GM11168 (cell line): ENCODE data around the gene LMO7.
"Not testable (repeated sequence)": the region's sequence is repeated elsewhere in the genome, so short reads cannot be mapped to it uniquely, and the experiment has no call there.

Source experiments
- in situ Hi-C: fragments of 300-500 bp; cut with MboI; formaldehyde crosslinking; loops from one replicate; pipeline ENCODE4 v1.12.0; 2022; ENCODE audit warnings: low sequenced_read_pairs; ENCODE audit not compliant: unreplicated experiment

The LMO7 gene

DNA sequence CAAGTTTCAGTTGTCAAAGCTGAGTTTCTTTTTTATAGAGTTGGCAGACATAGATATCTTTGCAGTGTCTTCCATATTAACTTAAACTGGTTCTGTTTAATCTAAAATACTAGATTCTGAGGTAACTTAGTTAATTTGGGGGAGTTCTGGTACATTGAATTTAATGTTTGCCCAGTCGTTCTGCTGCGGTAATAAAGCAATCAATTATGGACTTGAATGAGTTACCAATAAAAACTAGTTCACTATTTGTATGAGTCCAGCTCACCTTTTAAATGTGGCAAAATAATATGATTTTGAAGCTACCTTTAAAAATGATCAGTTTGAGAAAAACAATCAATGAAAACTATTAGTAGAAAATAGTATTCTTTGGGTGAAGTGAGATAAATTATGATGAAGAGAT lies 90.2 kb downstream of the LMO7 start:
- in situ Hi-C loops: no loop called here

DNA sequence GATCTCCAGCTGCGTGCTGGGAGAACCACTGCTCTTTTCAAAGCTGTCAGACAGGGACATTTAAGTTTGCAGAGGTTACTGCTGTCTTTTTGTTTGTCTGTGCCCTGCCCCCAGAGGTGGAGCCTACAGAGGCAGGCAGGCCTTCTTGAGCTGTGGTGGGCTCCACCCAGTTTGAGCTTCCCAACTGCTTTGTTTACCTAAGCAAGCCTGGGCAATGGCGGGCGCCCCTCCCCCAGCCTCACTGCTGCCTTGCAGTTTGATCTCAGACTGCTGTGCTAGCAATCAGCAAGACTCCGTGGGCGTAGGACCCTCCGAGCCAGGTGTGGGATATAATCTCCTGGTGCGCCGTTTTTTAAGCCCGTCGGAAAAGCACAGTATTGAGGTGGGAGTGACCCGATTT lies 97.0 kb downstream of the LMO7 start:
- in situ Hi-C loops: not testable (repeated sequence)

DNA sequence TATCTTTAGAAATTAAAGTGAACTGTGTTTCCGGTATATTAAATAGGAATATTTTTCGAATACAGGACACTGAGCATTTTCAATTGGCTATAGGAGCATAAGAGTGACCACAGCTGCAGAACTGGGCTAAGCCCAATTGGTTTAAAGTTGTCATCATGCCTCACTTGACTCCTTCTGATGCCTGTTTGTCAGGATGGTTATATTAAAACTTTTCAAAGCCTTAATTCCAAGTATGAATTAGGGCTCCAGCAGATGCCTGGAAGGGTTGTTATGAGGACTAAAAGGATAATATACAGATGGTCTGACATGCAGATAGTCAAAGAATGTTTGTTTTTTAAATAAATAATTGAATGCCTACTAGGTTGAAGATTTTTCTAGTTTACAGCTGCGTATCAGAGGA lies 100.0 kb downstream of the LMO7 start:
- in situ Hi-C loops: no loop called here

DNA sequence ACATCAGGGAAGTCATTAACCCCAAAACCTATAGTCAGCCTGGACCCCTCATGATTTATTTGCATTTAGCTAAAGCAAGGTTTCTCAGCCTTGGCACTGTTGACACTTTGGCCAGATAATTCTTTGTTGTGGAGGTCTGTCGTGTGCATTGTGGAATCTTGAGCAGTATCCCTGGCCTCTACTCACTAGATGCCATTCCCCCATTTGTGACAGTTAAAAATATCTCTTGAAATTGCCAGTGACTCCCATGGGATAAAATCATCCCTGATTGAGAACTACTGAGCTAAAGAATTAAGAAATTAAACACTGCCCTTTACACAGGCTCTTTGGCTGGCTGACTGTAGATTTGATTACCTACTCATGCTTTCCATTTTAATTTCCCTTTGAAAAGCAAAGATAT lies 102.7 kb downstream of the LMO7 start:
- in situ Hi-C loops: no loop called here

DNA sequence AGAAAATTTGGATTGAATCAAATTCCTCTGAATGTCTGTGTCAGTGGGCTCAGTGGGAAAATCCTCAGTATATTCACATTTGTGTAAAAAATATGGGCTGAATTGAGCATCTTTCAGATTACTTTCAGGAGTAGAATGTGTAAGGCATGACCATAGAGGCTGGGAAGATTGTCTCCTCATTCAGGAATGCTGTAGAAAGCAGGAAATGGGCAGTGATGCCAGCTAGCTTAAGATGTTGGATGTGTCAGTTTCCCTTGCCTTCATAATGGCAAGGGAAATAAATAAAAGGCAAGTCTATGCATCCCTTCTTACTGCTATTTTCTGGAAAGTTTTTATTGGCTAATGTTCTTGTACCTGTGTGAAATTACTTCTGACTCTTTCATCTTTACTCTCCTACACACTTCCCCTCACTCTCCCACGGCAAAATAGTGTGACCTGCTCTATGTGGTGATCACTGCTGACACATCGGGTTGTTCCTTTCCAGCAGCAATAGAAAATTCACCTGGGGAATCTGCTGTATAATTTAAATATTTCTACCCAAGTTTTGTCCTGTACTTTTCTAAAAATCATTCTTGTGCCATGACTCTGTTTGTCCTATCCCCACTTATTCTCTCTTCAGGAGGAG lies 103.2 kb downstream of the LMO7 start:
- in situ Hi-C loops: no loop called here

DNA sequence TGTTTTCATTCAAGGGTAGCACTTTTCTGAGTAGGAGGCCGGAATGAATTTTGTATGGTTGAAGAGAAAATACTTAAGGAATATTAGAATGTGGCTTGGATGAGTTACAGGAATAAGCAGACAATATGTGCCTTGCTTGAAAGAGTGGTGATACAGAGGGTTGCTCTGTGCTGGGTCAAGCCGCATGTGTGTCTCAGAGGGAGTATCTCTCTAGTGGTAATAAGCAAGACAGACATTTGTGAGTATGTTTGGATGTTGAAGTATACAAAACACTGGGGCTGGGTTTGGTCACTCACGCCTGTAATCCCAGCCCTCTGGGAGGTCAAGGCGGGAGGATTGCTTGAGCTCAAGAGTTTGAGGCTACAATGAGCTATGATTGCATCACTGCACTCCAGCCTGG lies 103.9 kb downstream of the LMO7 start:
- in situ Hi-C loops: no loop called here

DNA sequence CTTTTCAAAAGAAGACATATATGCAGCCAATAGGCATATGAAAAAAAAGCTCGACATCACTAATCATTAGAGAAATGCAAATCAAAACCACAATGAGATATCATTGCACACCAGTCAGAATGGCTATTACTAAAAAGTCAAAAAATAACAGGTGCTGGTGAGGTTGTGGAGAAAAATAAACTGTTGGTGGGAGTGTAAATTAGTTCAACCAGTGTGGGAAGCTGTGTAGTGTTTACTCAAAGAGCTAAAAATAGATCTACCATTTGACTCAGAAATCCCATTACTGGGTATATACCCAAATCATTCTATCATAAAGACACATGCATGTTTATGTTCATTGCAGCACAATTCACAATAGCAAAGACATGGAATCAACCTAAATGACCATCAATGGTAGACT lies 106.9 kb downstream of the LMO7 start:
- in situ Hi-C loops: not testable (repeated sequence)

DNA sequence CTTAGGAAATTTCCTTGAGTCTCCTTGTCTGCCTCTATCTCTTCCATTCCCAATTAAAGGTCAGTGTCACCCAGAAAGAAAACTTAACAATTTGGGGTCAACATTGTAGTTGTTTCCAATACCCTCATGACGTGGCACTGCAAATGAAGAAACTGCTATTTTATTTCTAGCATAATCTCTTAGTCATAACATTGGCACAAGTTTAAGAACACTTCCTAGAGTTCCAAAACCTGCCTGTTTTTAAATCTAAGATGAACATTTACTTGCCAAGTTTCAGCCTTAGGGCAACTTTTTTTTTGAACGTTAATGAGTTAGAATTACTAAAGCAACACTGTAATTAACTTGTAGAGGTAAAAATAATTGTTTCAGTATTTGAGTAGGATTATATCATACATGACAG lies 108.0 kb downstream of the LMO7 start:
- in situ Hi-C loops: no loop called here

DNA sequence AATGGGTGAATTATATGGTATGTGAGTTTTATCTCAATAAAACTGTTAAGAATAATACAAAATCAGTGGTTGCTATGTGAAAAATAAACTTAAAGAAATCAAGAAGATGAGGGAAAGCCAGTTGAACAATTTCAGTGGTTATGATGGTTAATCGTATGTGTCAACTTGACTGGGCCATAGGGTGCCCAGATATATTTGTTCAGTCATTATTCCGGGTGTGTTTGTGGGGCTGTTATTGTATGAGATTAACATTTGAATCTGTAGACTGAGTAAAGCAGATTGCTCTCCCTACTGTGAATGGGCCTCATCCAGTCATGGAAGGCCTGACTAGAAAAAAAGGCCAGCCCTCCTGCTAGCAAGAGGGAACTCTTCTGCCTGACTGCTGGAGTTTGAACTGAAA lies 109.3 kb downstream of the LMO7 start:
- in situ Hi-C loops: no loop called here

DNA sequence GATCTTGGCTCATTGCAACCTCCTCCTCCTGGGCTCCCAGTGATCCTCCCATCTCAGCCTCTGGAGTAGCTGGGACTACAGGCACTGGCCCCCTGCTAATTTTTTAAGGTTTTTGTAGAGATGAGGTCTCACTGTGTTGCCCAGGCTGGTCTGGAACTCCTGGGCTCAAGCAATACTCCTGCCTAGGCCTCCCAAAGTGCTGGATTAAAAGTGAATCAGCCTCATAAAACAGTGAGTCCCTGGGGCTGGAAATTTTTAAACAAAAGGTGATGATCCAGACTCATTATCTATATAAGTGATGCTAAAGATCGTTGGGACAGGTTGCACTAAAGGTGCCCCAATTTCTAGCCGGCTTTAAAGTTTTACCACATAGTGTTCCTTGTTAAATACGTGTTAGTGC lies 112.7 kb downstream of the LMO7 start:
- in situ Hi-C loops: no loop called here

DNA sequence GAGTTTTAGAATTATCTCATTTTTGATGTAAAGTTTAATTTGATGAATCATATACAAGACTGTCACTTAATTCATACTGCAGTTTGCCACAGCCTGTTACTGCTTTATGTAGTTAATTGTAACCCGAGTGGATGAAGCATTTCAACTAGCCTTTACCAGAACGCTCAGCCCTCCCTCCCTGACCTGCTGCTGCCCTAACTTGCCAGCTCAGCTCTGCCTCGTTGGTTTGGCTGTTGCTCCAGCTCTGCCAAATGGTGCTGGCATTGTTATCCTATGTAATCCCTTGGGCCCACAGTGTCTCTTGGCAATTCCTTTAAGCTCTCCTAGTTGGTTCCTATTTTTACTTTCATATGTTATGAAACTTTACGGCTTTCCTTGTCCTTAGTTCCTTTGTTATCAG lies 113.3 kb downstream of the LMO7 start:
- in situ Hi-C loops: no loop called here

DNA sequence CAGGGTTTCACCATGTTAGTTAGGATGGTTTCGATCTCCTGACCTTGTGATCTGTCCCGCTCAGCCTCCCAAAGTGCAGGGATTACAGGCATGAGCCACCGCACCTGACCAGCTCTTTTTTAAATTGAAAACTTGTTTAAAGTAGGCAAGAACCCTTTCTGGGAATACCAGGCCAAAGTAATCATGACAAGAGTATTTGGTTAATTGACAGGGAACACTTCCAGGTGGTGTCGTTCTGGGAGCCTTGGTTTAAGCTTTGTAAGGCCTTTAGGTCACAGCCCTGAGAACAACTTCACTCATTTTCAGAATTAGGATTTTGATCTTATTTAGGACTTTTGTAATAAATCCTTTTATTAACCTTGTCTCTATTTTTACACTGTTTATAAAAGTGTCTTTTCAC lies 115.2 kb downstream of the LMO7 start:
- in situ Hi-C loops: no loop called here

DNA sequence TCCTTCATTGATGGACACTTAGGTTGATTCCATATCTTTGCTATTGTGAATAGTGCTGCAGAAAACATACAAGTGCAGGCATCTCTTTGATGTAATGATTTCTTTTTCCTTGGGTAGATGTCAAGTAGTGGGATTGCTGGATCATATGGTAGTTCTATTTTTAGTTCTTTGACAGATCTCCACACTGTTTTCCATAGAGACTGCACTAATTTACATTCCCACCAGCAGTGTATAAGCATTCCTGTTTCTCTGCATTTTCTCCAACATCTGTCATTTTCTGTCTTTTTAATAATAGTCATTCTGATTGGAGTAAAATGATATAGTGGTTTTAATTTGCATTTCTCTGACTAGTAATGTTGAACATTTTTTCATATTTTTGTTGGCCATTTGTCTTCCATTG lies 116.7 kb downstream of the LMO7 start:
- in situ Hi-C loops: no loop called here

DNA sequence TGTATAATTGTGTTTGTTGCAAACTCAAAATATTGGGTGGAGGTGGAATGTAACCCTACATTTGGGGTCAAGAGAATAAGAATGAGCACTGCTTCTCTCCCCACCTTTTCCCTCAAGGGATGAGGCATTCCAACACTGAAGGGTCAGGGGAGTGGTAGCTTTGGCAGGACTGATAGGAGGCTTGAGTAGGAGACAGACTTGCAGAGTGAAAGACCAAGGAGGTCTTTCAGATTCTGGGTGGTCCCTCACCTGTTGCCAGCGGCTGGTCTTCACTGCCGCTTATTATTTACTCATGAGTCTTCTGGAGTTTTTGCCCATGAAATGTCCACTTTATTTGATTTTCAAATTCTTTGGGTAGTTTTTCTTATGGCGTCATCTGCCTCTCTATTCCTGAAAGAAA lies 118.8 kb downstream of the LMO7 start:
- in situ Hi-C loops: no loop called here

DNA sequence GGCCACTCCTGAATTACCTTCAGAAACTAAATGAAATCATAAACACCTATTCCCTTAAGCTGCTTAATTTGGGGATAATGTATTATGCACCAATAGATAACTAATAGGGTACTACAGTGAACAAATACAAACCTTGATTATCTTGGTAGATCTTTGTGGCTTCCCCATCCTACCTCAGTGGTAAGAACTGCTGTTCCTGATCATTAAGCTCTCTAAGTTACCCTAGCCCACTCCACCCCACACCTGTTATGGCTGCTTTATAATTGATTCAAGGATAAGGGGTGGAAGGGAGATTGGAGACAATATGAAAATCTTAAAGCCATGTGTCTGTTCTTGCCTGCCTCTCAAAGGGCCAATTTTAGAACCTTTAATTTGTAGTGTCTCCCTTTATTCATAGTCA lies 121.2 kb downstream of the LMO7 start:
- in situ Hi-C loops: no loop called here

DNA sequence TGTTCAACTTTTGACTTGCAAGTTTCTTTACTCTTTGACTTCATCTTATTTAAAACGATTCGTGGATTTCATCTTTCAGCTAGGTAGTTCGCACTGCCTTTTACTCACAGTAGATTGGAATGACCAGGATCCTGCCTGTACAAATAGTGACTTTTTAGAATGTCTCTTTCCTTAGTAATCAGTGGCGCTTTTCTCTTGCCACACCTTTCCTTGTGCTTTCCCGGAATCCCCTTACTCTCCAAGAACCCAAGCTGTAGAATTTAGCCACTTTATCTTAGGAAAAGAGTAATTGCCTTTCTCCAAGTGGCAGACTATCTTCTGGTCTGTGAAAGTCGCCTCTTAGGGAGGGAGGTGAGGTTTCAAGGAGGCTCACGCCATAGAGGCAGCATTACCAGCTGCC lies 123.4 kb downstream of the LMO7 start:
- in situ Hi-C loops: no loop called here

DNA sequence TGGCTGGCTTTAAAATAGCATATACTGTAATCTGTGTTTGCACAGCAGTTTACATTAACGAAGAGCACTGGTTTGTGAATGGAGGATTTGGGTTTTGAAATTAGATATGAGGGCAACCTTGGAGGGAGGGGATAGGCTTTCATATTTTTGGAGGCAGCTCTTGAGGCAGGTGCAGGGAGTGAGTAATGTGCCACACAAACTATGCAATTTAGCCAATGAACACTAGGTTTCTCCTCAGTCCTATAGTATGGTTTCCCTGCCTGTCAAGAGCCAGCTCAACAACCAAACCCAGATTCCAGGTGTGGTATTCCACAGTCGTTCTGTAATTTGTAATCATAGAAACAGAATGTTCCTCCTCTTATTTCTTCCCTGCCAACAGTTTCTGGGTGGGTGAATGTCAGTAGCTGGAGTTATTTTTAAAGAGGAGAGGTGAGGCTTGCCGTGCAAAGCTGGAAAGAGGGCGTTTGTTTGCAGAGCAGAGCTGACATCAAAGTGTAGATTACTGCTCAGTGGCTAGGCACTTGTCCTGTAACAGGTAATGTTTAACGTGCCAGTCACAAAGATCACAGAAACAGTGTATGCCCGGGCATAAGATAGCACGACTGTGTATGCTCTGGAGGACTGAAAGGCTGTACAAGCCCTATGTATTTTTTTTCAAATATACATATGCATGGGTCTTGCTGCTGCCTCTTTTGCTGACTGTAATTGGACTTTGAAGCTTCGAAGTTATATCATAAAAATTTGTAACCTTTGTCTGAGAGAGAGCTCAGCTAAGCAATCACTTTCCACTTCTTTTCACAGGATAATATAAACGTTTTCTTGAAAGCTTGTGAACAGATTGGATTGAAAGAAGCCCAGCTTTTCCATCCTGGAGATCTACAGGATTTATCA lies 124.2 kb downstream of the LMO7 start:
- in situ Hi-C loops: no loop called here

DNA sequence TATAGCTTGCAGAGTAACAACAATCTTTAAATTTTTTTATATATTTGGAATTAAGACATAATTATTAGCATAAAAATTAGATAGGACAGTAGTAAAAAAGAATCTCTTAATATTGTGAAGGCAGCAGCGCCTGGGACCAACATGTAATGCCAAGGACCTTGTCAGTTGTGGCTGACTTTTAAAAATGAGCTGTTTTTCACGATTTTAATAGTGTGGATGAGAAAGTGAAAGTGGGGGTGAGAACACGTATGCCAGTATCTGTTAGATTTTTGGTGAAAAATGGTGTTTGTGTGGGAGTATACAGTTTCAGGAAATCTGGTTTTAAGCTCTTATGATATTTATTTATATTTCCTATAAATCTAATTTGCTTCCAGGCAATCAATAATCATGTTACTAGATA lies 125.2 kb downstream of the LMO7 start:
- in situ Hi-C loops: no loop called here

DNA sequence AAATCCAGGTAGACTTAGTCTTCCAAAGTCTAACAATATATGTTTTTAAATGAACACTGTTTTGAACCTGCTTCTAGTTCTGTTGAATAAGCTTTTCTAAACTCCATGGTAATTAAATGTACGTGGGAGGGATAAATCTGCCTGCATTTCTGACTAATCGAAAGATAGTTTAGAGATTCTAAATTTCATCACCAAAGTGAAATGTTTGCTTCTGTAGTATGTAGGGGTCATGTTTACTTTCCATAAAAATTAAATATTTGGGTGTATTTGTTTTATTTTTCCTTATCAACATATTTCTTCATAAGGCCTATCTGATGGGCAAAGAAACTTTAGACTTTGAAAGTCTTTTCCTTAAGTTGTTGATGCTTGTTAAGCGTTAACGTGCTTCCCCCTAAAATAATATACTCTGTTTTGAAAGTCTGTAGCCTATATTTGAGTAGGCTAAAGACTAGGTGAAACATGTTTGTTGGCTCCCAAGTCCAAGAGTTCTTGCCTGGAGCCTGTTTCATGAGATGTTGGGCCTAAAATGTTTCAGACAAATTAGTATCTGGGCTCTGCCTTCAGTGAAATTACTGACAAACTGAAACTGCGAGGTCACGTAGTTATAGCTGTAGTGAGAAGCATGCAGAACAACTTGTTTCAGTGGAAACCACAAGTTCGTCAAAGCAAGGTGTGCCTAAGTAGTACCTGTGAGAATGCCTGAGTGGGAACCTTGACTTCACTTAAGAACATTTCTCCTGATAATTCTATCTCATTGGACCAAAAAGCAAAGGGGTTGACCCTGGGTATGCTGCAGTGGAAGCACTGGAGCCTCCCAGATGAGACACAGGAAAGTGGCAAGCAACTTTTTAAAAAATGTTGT lies 126.2 kb downstream of the LMO7 start:
- in situ Hi-C loops: no loop called here

DNA sequence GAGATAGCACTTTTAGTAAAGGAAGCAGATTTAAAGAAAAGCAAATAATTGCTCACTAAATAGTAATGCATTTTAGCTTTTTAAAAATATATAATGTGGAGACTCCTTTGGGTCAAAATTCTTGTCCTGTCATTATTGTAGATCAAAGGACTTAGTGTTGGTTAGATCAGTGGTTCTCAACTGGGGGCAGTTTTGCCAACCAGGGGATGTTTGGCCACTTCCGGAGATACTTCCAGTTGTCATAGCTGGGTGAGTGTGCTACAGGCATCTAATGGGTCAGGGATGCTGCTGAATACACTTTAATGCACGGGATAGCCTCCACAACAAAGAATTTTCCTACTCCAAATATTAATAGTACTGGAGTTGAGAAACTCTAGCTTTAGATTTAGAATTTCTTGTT lies 126.8 kb downstream of the LMO7 start:
- in situ Hi-C loops: no loop called here

DNA sequence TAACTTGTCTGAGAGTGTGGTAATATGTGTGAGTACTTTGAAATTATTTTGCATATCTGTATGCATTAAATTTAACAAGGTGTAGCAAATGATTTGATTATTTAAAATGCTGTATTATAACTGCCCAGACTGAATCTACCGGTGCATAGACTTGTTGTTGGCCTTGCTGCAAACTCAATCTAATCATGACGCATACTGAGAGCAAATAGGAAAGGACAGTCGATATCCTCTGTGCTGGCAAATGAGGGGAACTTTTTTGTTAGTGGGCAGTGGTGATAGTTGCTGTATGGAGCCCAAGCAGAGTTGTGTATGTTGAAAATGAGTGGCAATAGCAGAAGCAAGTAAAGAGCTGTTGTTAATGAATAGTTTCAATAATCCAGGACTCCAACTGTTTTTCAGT lies 127.4 kb downstream of the LMO7 start:
- in situ Hi-C loops: no loop called here
